Measurements from ENCODE around the gene LCT. TPM values are rescaled to one million over a fixed set of nuclear protein-coding genes. Genes with fewer than 3 reads are reported as not detected.
"Not testable (repeated sequence)": the region's sequence is repeated elsewhere in the genome, so short reads cannot be mapped to it uniquely, and the experiment has no call there.

The LCT gene
- total RNA-seq, 1 donor from 2014 or later = 2.8 TPM

DNA sequence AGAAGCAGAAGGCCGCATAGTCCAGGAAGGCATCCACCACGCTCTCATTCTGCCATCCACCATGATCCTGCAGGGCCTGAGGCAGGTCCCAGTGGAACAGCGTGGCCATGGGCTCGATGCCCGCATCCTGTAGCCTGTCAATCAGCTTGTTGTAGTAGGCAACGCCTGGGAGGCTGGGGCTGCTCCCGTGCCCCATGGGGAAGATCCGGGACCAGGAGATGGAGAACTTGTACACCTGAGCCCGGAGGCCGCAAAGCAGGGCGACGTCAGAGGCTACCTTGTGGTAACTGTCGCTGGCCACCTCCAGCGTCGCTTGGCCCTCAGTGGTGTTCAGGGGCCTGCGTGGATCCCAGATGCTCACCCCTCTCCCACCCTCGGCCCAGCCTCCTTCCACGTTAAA is 19.5 kb downstream of the LCT start:
- TF ChIP-seq, protein P1, sequence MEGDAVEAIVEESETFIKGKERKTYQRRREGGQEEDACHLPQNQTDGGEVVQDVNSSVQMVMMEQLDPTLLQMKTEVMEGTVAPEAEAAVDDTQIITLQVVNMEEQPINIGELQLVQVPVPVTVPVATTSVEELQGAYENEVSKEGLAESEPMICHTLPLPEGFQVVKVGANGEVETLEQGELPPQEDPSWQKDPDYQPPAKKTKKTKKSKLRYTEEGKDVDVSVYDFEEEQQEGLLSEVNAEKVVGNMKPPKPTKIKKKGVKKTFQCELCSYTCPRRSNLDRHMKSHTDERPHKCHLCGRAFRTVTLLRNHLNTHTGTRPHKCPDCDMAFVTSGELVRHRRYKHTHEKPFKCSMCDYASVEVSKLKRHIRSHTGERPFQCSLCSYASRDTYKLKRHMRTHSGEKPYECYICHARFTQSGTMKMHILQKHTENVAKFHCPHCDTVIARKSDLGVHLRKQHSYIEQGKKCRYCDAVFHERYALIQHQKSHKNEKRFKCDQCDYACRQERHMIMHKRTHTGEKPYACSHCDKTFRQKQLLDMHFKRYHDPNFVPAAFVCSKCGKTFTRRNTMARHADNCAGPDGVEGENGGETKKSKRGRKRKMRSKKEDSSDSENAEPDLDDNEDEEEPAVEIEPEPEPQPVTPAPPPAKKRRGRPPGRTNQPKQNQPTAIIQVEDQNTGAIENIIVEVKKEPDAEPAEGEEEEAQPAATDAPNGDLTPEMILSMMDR (conservative IDR thresholded peaks at IDR 0.05) = no peak
- H3K36me3 Mint-ChIP-seq = no peaks in the 10 kb centered on the region
- no peak for DNase-seq (ENCODE audit: extremely low spot score, unreplicated experiment)
- no peak overlapping the region for H3K27ac Mint-ChIP-seq
- no peaks in the 10 kb centered on the region for H3K9me3 Mint-ChIP-seq
- H3K4me1 Mint-ChIP-seq (ENCODE audit: unreplicated experiment) = no peaks in the 10 kb centered on the region
- H3K4me3 Mint-ChIP-seq = no peak overlapping the region
- no peaks in the 10 kb centered on the region for H3K27me3 Mint-ChIP-seq

GRCh38 chr2:135815269-135815668 is 21.7 kb downstream of the LCT start:
- H3K36me3 Mint-ChIP-seq = no peaks in the 10 kb centered on the region
- no peaks in the 10 kb centered on the region for H3K4me1 Mint-ChIP-seq (ENCODE audit: unreplicated experiment)
- DNase-seq (ENCODE audit: extremely low spot score, unreplicated experiment) = no peak
- no peaks in the 10 kb centered on the region for H3K27me3 Mint-ChIP-seq
- no peaks in the 10 kb centered on the region for H3K9me3 Mint-ChIP-seq
- TF ChIP-seq, protein P1 (conservative IDR thresholded peaks at IDR 0.05) = no peak
- H3K4me3 Mint-ChIP-seq = no peak overlapping the region
- no peak overlapping the region for H3K27ac Mint-ChIP-seq

DNA sequence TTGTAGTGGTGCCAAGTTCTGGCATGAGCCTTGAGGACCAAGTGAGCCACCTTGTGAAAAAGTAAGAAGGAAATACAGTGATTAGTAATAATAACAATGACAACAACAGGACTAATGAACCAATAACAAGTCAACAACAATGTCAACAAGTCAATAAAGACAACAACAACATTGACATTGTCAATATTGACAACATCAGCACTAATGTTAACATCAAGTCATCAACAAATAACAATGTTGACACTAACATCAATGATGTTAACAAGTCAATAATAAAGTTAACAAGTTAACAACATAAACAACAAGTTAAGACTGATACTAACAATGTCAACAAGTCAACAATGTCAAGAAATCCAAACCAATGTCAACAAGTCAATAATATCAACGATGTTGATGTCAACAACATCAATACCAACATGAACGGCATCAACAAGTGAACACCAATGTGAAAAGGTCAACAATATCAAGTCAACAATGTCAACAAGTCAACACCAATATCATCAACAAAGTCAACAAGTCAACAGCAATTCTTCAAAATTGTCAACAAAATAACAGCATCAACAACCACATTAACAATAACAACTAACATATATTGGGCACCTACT is 24.0 kb downstream of the LCT start:
- Mint-ChIP-seq H3K27ac (no peak overlapping the region), H3K4me3 (no peak overlapping the region), H3K4me1 (ENCODE audit: unreplicated experiment) (no peaks in the 10 kb centered on the region), H3K9me3 (no peaks in the 10 kb centered on the region), H3K36me3 (no peaks in the 10 kb centered on the region), H3K27me3 (no peaks in the 10 kb centered on the region)
- TF ChIP-seq, protein P1 (conservative IDR thresholded peaks at IDR 0.05) = no peak
- DNase-seq (ENCODE audit: extremely low spot score, unreplicated experiment) = no peak

- not testable (repeated sequence) for H3K4me3 Mint-ChIP-seq; DNase-seq (ENCODE audit: extremely low spot score, unreplicated experiment); H3K4me1 Mint-ChIP-seq (ENCODE audit: unreplicated experiment); H3K27me3 Mint-ChIP-seq; H3K36me3 Mint-ChIP-seq; H3K9me3 Mint-ChIP-seq; H3K27ac Mint-ChIP-seq
Observed at GRCh38 chr2:135807874-135808273, 29.1 kb downstream of the LCT start.

- no peaks in the 10 kb centered on the region for H3K36me3 Mint-ChIP-seq
- no peak overlapping the region for H3K27ac Mint-ChIP-seq
- TF ChIP-seq, protein P1 (conservative IDR thresholded peaks at IDR 0.05) = no peak
- H3K4me1 Mint-ChIP-seq (ENCODE audit: unreplicated experiment) = no peaks in the 10 kb centered on the region
- no peaks in the 10 kb centered on the region for H3K27me3 Mint-ChIP-seq
- DNase-seq (ENCODE audit: extremely low spot score, unreplicated experiment) = no peak
- H3K4me3 Mint-ChIP-seq = no peak overlapping the region
- H3K9me3 Mint-ChIP-seq = no peaks in the 10 kb centered on the region
Observed at GRCh38 chr2:135803278-135803677, 33.7 kb downstream of the LCT start.

DNA sequence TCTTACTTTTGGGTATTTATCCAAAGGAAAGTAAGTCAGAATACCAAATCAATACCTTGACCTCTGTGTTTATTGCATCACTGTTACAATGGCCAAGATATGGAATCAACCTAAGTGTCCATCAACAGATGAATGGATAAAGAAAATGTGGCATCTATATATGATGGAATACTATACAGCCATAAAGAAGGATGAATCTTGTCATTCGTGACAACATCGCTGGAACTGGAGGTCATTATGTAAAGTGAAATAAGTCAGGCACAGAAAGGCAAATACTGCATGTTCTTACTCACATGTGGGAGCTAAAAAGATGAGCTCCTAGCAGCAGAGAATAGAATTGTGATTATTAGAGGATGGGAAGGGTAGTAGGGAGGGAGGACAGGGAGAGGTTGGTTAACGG is 34.6 kb downstream of the LCT start:
- TF ChIP-seq, protein P1 (conservative IDR thresholded peaks at IDR 0.05) = no peak

More for the DNA sequence above, 34.6 kb downstream of the LCT start:
- H3K9me3 Mint-ChIP-seq = peaks cover 3% of the 10 kb centered on the region
- no peak overlapping the region for H3K27ac Mint-ChIP-seq
- H3K4me1 Mint-ChIP-seq (ENCODE audit: unreplicated experiment) = no peaks in the 10 kb centered on the region
- DNase-seq (ENCODE audit: extremely low spot score, unreplicated experiment) = no peak
- no peak overlapping the region for H3K4me3 Mint-ChIP-seq
- no peaks in the 10 kb centered on the region for H3K27me3 Mint-ChIP-seq
- no peaks in the 10 kb centered on the region for H3K36me3 Mint-ChIP-seq
